ENCODE results near the gene ZNF407. TPM values are rescaled to one million over a fixed set of nuclear protein-coding genes. Genes with fewer than 3 reads are reported as not detected.

ZNF407 gene
- total RNA-seq, 1 donor from 2014 or later, result 13.2 TPM

DNA sequence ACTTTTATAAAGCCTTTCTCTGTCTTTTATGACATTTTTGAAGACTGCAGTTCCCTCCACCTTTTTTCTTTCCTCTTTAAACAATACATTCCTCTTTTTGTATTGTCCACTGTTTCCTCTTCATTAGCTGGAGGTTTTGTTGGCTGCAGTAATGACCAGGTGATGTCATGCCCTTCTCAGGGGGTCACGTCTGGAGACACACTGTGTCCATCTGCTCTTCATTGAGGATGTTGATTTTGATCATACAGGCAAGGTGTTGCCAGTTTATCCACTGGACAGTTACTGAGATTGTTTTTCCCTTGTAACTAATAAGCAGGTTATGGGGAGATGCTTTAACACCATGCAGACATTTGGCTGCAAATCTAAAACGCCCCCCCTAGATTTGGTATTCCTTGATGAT lies 19.8 kb downstream of the ZNF407 start:
- no peak for DNase-seq (ENCODE audit: low read depth, low spot score)
- Mint-ChIP-seq H3K9me3 (no peaks in the 10 kb centered on the region), H3K27me3 (ENCODE audit: low read depth) (no peaks in the 10 kb centered on the region), H3K4me3 (no peak overlapping the region), H3K36me3 (ENCODE audit: low read depth) (no peaks in the 10 kb centered on the region), H3K4me1 (no peaks in the 10 kb centered on the region), H3K27ac (ENCODE audit: unreplicated experiment) (no peak overlapping the region)
- TF ChIP-seq, protein P1, sequence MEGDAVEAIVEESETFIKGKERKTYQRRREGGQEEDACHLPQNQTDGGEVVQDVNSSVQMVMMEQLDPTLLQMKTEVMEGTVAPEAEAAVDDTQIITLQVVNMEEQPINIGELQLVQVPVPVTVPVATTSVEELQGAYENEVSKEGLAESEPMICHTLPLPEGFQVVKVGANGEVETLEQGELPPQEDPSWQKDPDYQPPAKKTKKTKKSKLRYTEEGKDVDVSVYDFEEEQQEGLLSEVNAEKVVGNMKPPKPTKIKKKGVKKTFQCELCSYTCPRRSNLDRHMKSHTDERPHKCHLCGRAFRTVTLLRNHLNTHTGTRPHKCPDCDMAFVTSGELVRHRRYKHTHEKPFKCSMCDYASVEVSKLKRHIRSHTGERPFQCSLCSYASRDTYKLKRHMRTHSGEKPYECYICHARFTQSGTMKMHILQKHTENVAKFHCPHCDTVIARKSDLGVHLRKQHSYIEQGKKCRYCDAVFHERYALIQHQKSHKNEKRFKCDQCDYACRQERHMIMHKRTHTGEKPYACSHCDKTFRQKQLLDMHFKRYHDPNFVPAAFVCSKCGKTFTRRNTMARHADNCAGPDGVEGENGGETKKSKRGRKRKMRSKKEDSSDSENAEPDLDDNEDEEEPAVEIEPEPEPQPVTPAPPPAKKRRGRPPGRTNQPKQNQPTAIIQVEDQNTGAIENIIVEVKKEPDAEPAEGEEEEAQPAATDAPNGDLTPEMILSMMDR (conservative IDR thresholded peaks at IDR 0.05), result no peak

DNA sequence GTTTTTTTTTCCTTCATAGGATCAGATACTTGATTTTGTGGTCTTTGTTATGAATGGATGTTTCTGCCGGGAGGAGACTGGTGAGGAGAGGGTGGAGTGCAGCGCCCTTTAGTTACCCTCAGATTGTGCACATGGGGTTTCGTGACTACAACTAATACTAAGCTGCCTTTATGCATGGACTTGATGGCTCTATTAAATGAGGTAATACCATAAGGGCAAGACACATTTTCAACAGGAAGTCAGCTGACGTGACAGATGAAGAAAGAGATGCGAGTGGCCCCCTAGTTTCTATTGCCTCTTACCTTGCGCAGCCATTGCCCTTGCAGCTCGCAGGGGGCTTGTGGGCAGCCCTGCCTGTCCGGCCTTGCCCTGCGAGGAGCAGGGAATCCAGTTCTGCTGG lies 24.4 kb downstream of the ZNF407 start:
- H3K4me3 Mint-ChIP-seq, result no peak overlapping the region
- no peaks in the 10 kb centered on the region for H3K36me3 Mint-ChIP-seq (ENCODE audit: low read depth)
- H3K27ac Mint-ChIP-seq (ENCODE audit: unreplicated experiment), result no peak overlapping the region
- TF ChIP-seq, protein P1 (conservative IDR thresholded peaks at IDR 0.05), result no peak
- H3K27me3 Mint-ChIP-seq (ENCODE audit: low read depth), result no peaks in the 10 kb centered on the region
- H3K4me1 Mint-ChIP-seq, result no peaks in the 10 kb centered on the region
- H3K9me3 Mint-ChIP-seq, result no peaks in the 10 kb centered on the region
- no peak for DNase-seq (ENCODE audit: low read depth, low spot score)

DNA sequence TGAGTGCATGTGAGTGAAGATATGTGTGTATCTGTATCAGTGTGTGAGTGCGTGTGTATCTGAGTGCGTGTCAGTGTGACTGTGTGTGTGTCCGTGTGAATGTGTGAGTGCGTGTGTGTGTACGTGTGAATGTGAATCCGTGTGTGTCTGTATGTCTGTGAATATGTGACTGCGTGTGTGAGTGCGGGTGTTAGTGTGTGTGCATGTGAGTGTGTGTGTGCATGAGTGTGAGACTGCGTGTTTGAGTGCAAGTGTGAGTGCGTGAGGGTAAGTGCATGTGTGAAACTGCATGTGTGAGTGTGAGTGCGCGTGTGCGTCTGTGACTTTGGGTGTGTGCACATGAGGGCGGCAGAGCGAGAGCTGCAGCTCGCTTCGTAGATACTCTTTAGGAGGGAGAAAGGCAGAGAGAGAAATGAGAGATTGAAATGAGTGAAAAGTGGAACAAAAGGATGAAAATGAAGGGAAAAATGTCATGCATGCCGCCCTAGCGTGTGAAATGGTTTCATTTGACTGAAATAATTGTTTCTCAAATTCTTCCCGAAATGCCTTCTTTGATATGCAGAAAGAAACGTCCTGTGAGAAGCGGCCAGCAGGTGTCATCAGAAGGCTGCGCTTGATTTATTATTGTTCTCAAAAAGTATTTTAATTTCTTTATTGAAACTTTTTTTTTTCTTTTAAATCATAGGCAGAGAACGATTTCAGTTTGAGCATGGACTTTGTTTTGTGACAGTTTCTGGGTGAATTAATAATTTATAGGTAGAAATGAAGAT lies 25.6 kb downstream of the ZNF407 start:
- Mint-ChIP-seq H3K9me3 (no peaks in the 10 kb centered on the region), H3K36me3 (ENCODE audit: low read depth) (no peaks in the 10 kb centered on the region), H3K4me3 (no peak overlapping the region), H3K27me3 (ENCODE audit: low read depth) (no peaks in the 10 kb centered on the region), H3K27ac (ENCODE audit: unreplicated experiment) (no peak overlapping the region), H3K4me1 (no peaks in the 10 kb centered on the region)
- no peak for DNase-seq (ENCODE audit: low read depth, low spot score)
- TF ChIP-seq, protein P1 (conservative IDR thresholded peaks at IDR 0.05), result peak; percentile 69

DNA sequence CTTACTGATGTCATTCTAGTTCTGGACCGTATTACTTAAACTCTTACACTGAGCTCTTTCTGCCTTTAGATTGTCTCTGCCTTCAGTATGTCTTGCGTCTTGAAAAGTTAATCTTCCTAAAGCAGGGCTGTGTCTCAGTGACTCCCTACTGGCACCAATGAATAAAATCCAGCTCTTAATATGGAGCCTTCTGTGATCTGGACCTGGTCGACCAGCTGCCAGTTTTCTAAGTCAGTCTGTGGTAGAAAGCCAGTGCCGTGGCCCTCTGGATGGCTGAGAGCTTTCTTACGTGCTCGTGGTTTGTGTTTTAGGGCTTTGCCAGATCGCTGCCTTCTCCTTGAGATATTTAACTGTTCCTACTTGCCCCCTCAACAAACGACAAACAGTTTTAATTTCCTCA lies 26.8 kb downstream of the ZNF407 start:
- Mint-ChIP-seq H3K4me3 (no peak overlapping the region), H3K9me3 (no peaks in the 10 kb centered on the region), H3K27ac (ENCODE audit: unreplicated experiment) (no peak overlapping the region), H3K4me1 (no peaks in the 10 kb centered on the region), H3K27me3 (ENCODE audit: low read depth) (no peaks in the 10 kb centered on the region), H3K36me3 (ENCODE audit: low read depth) (no peaks in the 10 kb centered on the region)
- TF ChIP-seq, protein P1 (conservative IDR thresholded peaks at IDR 0.05), result no peak
- no peak for DNase-seq (ENCODE audit: low read depth, low spot score)

DNA sequence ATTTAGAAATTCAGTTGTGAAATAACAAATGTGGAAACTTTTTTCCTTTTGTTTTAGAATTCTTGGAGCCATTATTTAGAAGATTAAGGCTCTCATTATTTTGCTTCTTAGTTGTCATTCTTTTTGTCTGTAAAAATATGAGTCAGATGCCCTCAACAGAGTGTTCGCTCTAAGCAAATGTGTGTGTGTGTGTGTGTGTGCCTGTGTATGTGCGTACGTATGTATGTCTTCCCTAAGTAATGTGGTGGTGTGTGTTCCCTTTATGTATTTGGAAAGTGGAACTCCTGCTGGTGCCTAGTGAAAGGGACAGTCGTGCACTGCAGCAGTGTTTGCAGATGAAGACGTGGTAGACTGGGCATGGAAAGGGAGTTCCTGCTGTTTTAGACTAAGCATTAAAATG lies 27.5 kb downstream of the ZNF407 start:
- Mint-ChIP-seq H3K27me3 (ENCODE audit: low read depth) (no peaks in the 10 kb centered on the region), H3K4me1 (no peaks in the 10 kb centered on the region), H3K27ac (ENCODE audit: unreplicated experiment) (no peak overlapping the region), H3K9me3 (no peaks in the 10 kb centered on the region), H3K36me3 (ENCODE audit: low read depth) (no peaks in the 10 kb centered on the region), H3K4me3 (no peak overlapping the region)
- TF ChIP-seq, protein P1 (conservative IDR thresholded peaks at IDR 0.05), result no peak
- DNase-seq (ENCODE audit: low read depth, low spot score), result no peak

Measured in neural crest cell (in vitro differentiated cells).